Kidney (tissue), 14 donors: Measurements from ENCODE around the gene PRKAG2. TPM values are rescaled to one million over a fixed set of nuclear protein-coding genes. Genes with fewer than 3 reads are reported as not detected.

ENCODE experiments used
- DNase-seq, 5 donors: peaks; one replicate each; pipeline ENCODE4 v3.0.0-alpha.2; 2013 to 2020
- FAIRE-seq: peaks from 2 replicates; lab custom pipeline; 2012; peaks lifted over from hg19 to GRCh38; lab: Jason Lieb, UNC
- H3K27ac ChIP-seq, 2 donors: one replicate each; pipeline ENCODE4 v1.7.0; 2013; ENCODE audit warnings: low read depth in 2 of 2, low read length in 2 of 2, inconsistent platforms in 1 of 2
- H3K27me3 ChIP-seq: one replicate; pipeline ENCODE4 v1.7.1; 2013; ENCODE audit warnings: low read length, inconsistent platforms; ENCODE audit not compliant: control insufficient read depth, insufficient read depth
- H3K36me3 ChIP-seq, 3 donors: one replicate each; pipeline versions ENCODE4 v1.7.0 to v1.7.1; 2013; ENCODE audit warnings: low read length in 3 of 3, control low read depth in 1 of 3, inconsistent platforms in 1 of 3; ENCODE audit not compliant: insufficient read depth in 3 of 3, control insufficient read depth in 2 of 3
- H3K4me1 ChIP-seq, 3 donors: one replicate each; pipeline versions ENCODE4 v1.7.0 to v1.7.1; 2013; ENCODE audit warnings: low read length in 3 of 3, inconsistent platforms in 1 of 3, low read depth in 1 of 3; ENCODE audit not compliant: control insufficient read depth in 2 of 3, insufficient read depth in 2 of 3
- H3K4me3 ChIP-seq, 3 donors: one replicate each; pipeline versions ENCODE4 v1.7.0 to v1.8.1; 2013; ENCODE audit warnings: low read length in 3 of 3, control low read depth in 1 of 3, inconsistent platforms in 1 of 3
- H3K9ac ChIP-seq, 3 donors: one replicate each; pipeline versions ENCODE4 v1.7.0 to v1.7.1; 2013; ENCODE audit warnings: low read length in 3 of 3, control low read depth in 1 of 3, inconsistent platforms in 1 of 3
- H3K9me3 ChIP-seq, 3 donors: one replicate each; pipeline versions ENCODE4 v1.7.0 to v1.7.1; 2013; ENCODE audit warnings: low read length in 3 of 3, control low read depth in 1 of 3, inconsistent platforms in 1 of 3; ENCODE audit not compliant: control insufficient read depth in 2 of 3, insufficient read depth in 1 of 3
- CTCF ChIP-seq: IDR thresholded peaks from 3 replicates; pipeline ENCODE4 v1.5.1; 2012; ENCODE audit warnings: mild to moderate bottlenecking, moderate library complexity, borderline replicate concordance; ENCODE audit not compliant: insufficient read depth; ENCODE audit errors: extremely low read depth
- intact Hi-C: fragments of 100-400 bp; cut with DNase I; formaldehyde crosslinking; loops from one replicate; pipeline ENCODE4 v1.11.1; 2022
- polyA plus RNA-seq: library from polyadenylated mRNA; stranded (reverse); fragments of 350-450 nt; fragmentation: Illumina TruSeq; extraction: RNeasy Lipid Tissue Mini Kit (QIAGEN cat#74804); gene quantifications from one replicate; pipeline ENCODE4 v1.2.3, GENCODE V29; 2014; ENCODE audit warnings: low read depth, low replicate concordance; ENCODE audit not compliant: insufficient read depth
- total RNA-seq: library from RNA; stranded (reverse); fragmentation: NEBNext Ultra II Directional; extraction: Animal tissue kit (Norgen Biotek cat#: 25700); gene quantifications from one replicate; pipeline ENCODE4 v1.2.1, GENCODE V29; 2021
- donor health status: control.
- donor health status: control.
- donor health status: control.
- donor health status: control.
- donor health status: control.
- donor health status: DM: yes; HTN: yes; CAD: no.
- donor health status: Normal renal cell carcinoma (clear cell type).

Gene PRKAG2
- total and polyA plus RNA-seq, 2 donors from 2014 or later: 40.7 to 40.9 TPM

DNA sequence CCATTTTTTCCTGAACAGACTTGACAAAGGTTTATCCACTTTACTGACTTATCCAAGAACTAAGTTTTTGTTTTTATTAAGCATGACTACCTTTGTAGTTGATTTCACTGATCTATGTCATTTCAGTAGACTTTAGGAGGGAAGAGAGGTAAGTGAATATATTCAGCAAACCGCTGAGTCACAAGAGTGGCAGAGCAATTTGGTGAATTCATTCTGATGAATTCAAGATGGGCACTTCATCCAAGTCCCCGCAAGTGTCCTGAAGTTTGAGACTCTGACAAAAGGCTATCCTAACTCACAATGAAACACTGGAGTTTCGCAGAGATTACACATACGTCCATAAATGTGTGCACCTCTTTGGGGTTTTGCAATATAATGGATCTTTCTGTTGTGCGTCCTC is 255.0 kb downstream of the PRKAG2 start:
- TF ChIP-seq CTCF: no peak
- H3K4me3 ChIP-seq: no peak overlapping the region
- no peaks in the 10 kb centered on the region for H3K36me3 ChIP-seq
- H3K9ac ChIP-seq: no peak overlapping the region
- DNase-seq (no peak), FAIRE-seq (no peak)
- no peaks in the 10 kb centered on the region for H3K4me1 ChIP-seq
- H3K9me3 ChIP-seq: no peaks in the 10 kb centered on the region
- intact Hi-C loops: no loop called here
- no peak overlapping the region for H3K27ac ChIP-seq
- no peaks in the 10 kb centered on the region for H3K27me3 ChIP-seq

DNA sequence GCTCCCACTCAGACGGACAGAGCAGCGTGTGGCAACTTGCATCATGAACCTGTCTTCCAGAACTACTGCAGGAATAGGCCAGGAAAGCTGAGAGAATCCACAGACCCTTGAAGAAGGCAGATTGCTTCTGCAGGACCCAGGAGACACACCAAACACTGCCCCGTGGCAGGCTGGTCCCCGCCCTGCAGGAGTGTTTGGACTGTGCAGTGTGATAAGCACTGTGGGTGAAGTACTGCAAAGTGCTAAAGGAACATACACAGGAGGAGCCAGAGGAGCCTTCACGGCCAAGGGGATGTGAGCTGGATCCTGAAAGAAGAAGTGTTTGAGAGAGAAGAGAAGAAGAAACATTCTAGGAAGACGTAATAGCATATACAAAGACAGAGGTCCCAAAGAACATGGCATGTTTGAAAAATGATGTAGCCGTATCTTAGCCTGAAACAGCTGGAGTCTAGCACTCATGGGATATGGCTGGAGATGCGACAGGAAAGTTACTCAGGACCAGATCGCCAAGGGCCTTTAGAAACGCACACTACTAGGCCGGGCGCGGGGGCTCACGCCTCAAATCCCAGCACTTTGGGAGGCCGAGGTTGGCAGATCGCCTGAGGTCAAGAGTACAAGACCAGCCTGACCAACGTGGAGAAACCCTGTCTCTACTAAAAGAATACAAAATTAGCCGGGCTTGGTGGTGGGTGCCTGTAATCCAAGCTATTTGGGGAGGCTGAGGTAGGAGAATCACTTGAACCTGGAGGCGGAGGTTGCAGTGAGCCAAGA is 260.3 kb downstream of the PRKAG2 start:
- no peak for DNase-seq
- FAIRE-seq: no peak
- H3K27ac ChIP-seq: no peak overlapping the region
- no peak for TF ChIP-seq CTCF
- no peaks in the 10 kb centered on the region for H3K4me1 ChIP-seq
- intact Hi-C loops: no loop called here
- no peaks in the 10 kb centered on the region for H3K27me3 ChIP-seq
- no peaks in the 10 kb centered on the region for H3K9me3 ChIP-seq
- no peak overlapping the region for H3K4me3 ChIP-seq
- H3K36me3 ChIP-seq: no peaks in the 10 kb centered on the region
- no peak overlapping the region for H3K9ac ChIP-seq

DNA sequence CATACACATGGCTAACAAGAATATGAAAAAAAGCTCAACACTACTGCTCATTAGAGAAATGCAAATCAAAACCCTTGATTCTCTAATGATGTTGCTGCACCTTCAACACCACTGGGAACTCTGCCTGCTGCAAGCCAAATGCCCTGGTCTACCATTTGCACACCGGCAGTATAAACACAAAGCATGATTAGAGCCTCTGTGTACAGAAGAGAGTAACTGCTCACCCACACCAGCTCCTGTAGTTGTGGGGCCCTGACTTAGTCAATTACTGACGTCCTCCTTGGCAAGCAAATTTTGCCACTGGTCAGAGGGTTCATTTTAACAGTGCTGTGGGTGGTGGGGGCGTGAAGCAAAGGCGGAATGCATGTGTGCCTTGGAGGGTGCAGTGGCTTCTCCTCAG is 261.1 kb downstream of the PRKAG2 start:
- Histone ChIP-seq H3K4me1 (no peaks in the 10 kb centered on the region), H3K9ac (no peak overlapping the region), H3K4me3 (no peak overlapping the region), H3K9me3 (no peaks in the 10 kb centered on the region), H3K27ac (no peak overlapping the region), H3K36me3 (no peaks in the 10 kb centered on the region), H3K27me3 (no peaks in the 10 kb centered on the region)
- no peak for FAIRE-seq
- intact Hi-C loops: no loop called here
- no peak for TF ChIP-seq CTCF
- DNase-seq: no peak
